ENCODE results near the gene NOVA2.
A peak's percentile ranks its signal among the peaks of the same experiment; 100 is the strongest.

The NOVA2 gene

GRCh38 chr19:45890877-45891276 is 82.8 kb downstream of the NOVA2 start:
- Histone ChIP-seq H3K9ac (no peak overlapping the region), H2AFZ (ENCODE audit: low read depth) (no peak overlapping the region), H3K27ac (no peak overlapping the region), H3K36me3 (ENCODE audit: insufficient read depth) (no peaks in the 10 kb centered on the region), H3K4me1 (ENCODE audit: low read depth, poor library complexity, severe bottlenecking) (peaks cover 11% of the 10 kb centered on the region), H3K4me2 (no peak overlapping the region), H3K27me3 (ENCODE audit: insufficient read depth, low read depth) (no peaks in the 10 kb centered on the region), H4K20me1 (ENCODE audit: insufficient read depth) (no peaks in the 10 kb centered on the region), H3K4me3 (IDR thresholded peaks at IDR 0.05; ENCODE audit: insufficient read depth, low read depth, low read length) (no peak overlapping the region), H3K79me2 (ENCODE audit: insufficient read depth, low read depth) (no peaks in the 10 kb centered on the region)
- TF ChIP-seq CTCF (conservative IDR thresholded peaks at IDR 0.05; ENCODE audit: low read depth, low read length), result no peak

- Histone ChIP-seq H3K79me2 (ENCODE audit: insufficient read depth, low read depth) (no peaks in the 10 kb centered on the region), H3K36me3 (ENCODE audit: insufficient read depth) (no peaks in the 10 kb centered on the region), H3K27me3 (ENCODE audit: insufficient read depth, low read depth) (no peaks in the 10 kb centered on the region), H3K4me1 (ENCODE audit: low read depth, poor library complexity, severe bottlenecking) (peaks cover 11% of the 10 kb centered on the region), H3K4me2 (no peak overlapping the region), H2AFZ (ENCODE audit: low read depth) (no peak overlapping the region), H4K20me1 (ENCODE audit: insufficient read depth) (no peaks in the 10 kb centered on the region), H3K9ac (no peak overlapping the region), H3K4me3 (IDR thresholded peaks at IDR 0.05; ENCODE audit: insufficient read depth, low read depth, low read length) (no peak overlapping the region), H3K27ac (no peak overlapping the region)
- no peak for TF ChIP-seq CTCF (conservative IDR thresholded peaks at IDR 0.05; ENCODE audit: low read depth, low read length)
Measured at GRCh38 chr19:45889210-45889885, 84.3 kb downstream of the NOVA2 start.

GRCh38 chr19:45887200-45887710 is 86.4 kb downstream of the NOVA2 start:
- Histone ChIP-seq H3K27me3 (ENCODE audit: insufficient read depth, low read depth) (no peaks in the 10 kb centered on the region), H3K4me1 (ENCODE audit: low read depth, poor library complexity, severe bottlenecking) (peaks cover 15% of the 10 kb centered on the region), H4K20me1 (ENCODE audit: insufficient read depth) (no peaks in the 10 kb centered on the region), H3K36me3 (ENCODE audit: insufficient read depth) (no peaks in the 10 kb centered on the region), H3K79me2 (ENCODE audit: insufficient read depth, low read depth) (no peaks in the 10 kb centered on the region), H2AFZ (ENCODE audit: low read depth) (peak overlapping the region; percentile 60), H3K9ac (peak overlapping the region; percentile 48; the same call in 1 of the 2 replicates), H3K4me3 (IDR thresholded peaks at IDR 0.05; ENCODE audit: insufficient read depth, low read depth, low read length) (no peak overlapping the region), H3K27ac (peak overlapping the region; percentile 46), H3K4me2 (peak overlapping the region; percentile 54)
- TF ChIP-seq CTCF (conservative IDR thresholded peaks at IDR 0.05; ENCODE audit: low read depth, low read length), result no peak

- H3K27me3 ChIP-seq (ENCODE audit: insufficient read depth, low read depth), result no peaks in the 10 kb centered on the region
- peak overlapping the region; percentile 60 for H2AFZ ChIP-seq (ENCODE audit: low read depth)
- H3K79me2 ChIP-seq (ENCODE audit: insufficient read depth, low read depth), result no peaks in the 10 kb centered on the region
- no peaks in the 10 kb centered on the region for H4K20me1 ChIP-seq (ENCODE audit: insufficient read depth)
- peak overlapping the region; percentile 46 for H3K27ac ChIP-seq
- peak overlapping the region; percentile 48 for H3K9ac ChIP-seq
- H3K36me3 ChIP-seq (ENCODE audit: insufficient read depth), result no peaks in the 10 kb centered on the region
- TF ChIP-seq CTCF (conservative IDR thresholded peaks at IDR 0.05; ENCODE audit: low read depth, low read length), result no peak
- peak overlapping the region; percentile 54 for H3K4me2 ChIP-seq
- H3K4me3 ChIP-seq (IDR thresholded peaks at IDR 0.05; ENCODE audit: insufficient read depth, low read depth, low read length), result no peak overlapping the region
- peaks cover 22% of the 10 kb centered on the region for H3K4me1 ChIP-seq (ENCODE audit: low read depth, poor library complexity, severe bottlenecking)
Measured at GRCh38 chr19:45886427-45887199, 87.1 kb downstream of the NOVA2 start.
